SU-DHL-6 (cell line): ENCODE measurements around the gene ARPC5.

Source experiments
- H2AFZ ChIP-seq: fragments of 200-600 bp; sonication (generic); 2 replicates; pipeline ENCODE4 v1.6.1; 2014; ENCODE audit warnings: low read depth, mild to moderate bottlenecking, moderate library complexity, mixed read lengths, antibody characterized with exemption, low read length; ENCODE audit not compliant: severe bottlenecking
- H3F3A ChIP-seq: fragments of 200-600 bp; shearing (Covaris generic); 2 replicates; pipeline ENCODE4 v1.6.0; 2016; ENCODE audit warnings: antibody characterized with exemption, mild to moderate bottlenecking; ENCODE audit not compliant: insufficient read depth
- H3K27ac ChIP-seq: fragments of 200-600 bp; sonication (generic); 2 replicates; pipeline ENCODE4 v1.5.1; 2016; ENCODE audit warnings: low read depth, mild to moderate bottlenecking, low read length, moderate library complexity, mixed read lengths
- H3K27me3 ChIP-seq: fragments of 200-600 bp; sonication (generic), shearing (Covaris generic); 2 replicates; pipeline ENCODE4 v1.6.0; 2014; ENCODE audit warnings: mild to moderate bottlenecking, low read length
- H3K36me3 ChIP-seq: fragments of 200-600 bp; sonication (generic); 2 replicates; pipeline ENCODE4 v1.6.1; 2014; ENCODE audit warnings: mild to moderate bottlenecking, low read length, mixed read lengths
- H3K4me2 ChIP-seq: fragments of 300-600, 200-600 bp; shearing (Covaris generic), sonication (generic); 2 replicates; pipeline ENCODE4 v1.6.0; 2014; ENCODE audit warnings: low read length, low read depth, mild to moderate bottlenecking; ENCODE audit not compliant: poor library complexity, severe bottlenecking
- H3K4me3 ChIP-seq: fragments of 200-600 bp; sonication (generic); 2 replicates; pipeline ENCODE4 v1.5.1; 2014; ENCODE audit warnings: antibody characterized with exemption, low read length, mild to moderate bottlenecking, mixed read lengths; ENCODE audit not compliant: insufficient read depth, poor library complexity, severe bottlenecking
- H3K79me2 ChIP-seq: fragments of 200-600 bp; sonication (generic); 2 replicates; pipeline ENCODE4 v1.6.1; 2014; ENCODE audit warnings: mild to moderate bottlenecking, low read length, moderate library complexity; ENCODE audit not compliant: insufficient read depth
- H3K9ac ChIP-seq: fragments of 200-600 bp; sonication (generic); 2 replicates; pipeline ENCODE4 v1.7.0; 2014; ENCODE audit warnings: mild to moderate bottlenecking, low read length
- H3K9me2 ChIP-seq: fragments of 200-600 bp; sonication (generic); replicated peaks from 2 replicates; pipeline ENCODE4 v1.6.1; 2014; ENCODE audit warnings: low read length; ENCODE audit not compliant: insufficient read depth
- H3K9me3 ChIP-seq: fragments of 200-600 bp; sonication (generic); 2 replicates; pipeline ENCODE4 v1.6.1; 2014; ENCODE audit warnings: low read length, mixed read lengths; ENCODE audit not compliant: insufficient read depth
- H4K20me1 ChIP-seq: fragments of 200-600 bp; sonication (generic); 2 replicates; pipeline ENCODE4 v1.6.1; 2014; ENCODE audit warnings: low read depth, mild to moderate bottlenecking, antibody characterized with exemption, low read length, moderate library complexity, mixed read lengths
- CTCF ChIP-seq: fragments of 200-600 bp; sonication (generic); IDR thresholded peaks from one replicate; pipeline ENCODE4 v1.5.1; 2017; ENCODE audit warnings: antibody characterized with exemption, mild to moderate bottlenecking, low read length, moderate library complexity; ENCODE audit not compliant: insufficient read depth, poor library complexity, severe bottlenecking
- EZH2phosphoT487 ChIP-seq: fragments of 200-600 bp; sonication (generic), shearing (Covaris generic); conservative IDR thresholded peaks from 2 replicates; pipeline ENCODE4 v1.6.1; 2018; ENCODE audit warnings: mild to moderate bottlenecking, antibody characterized with exemption, low read length, moderate library complexity, mixed read lengths

ARPC5 gene

GRCh38 chr1:183653876-183654451 lies 18.4 kb upstream of the ARPC5 start:
- Histone ChIP-seq H3K36me3 (no peaks in the 10 kb centered on the region), H4K20me1 (no peaks in the 10 kb centered on the region), H3K27ac (no peak overlapping the region), H3K9ac (no peak overlapping the region), H3K27me3 (no peaks in the 10 kb centered on the region), H3K9me3 (no peaks in the 10 kb centered on the region), H3K79me2 (no peaks in the 10 kb centered on the region), H3K4me3 (no peak overlapping the region), H2AFZ (no peak overlapping the region), H3K4me2 (no peak overlapping the region), H3K9me2 (no peaks in the 10 kb centered on the region), H3F3A (no peaks in the 10 kb centered on the region)
- TF ChIP-seq CTCF = no peak
- no peak for TF ChIP-seq EZH2phosphoT487

GRCh38 chr1:183653462-183653794 lies 17.8 kb upstream of the ARPC5 start:
- no peaks in the 10 kb centered on the region for H3F3A ChIP-seq
- H2AFZ ChIP-seq = no peak overlapping the region
- H3K4me2 ChIP-seq = no peak overlapping the region
- H3K9me2 ChIP-seq = no peaks in the 10 kb centered on the region
- TF ChIP-seq CTCF (no peak), EZH2phosphoT487 (no peak)
- H3K36me3 ChIP-seq = no peaks in the 10 kb centered on the region
- no peaks in the 10 kb centered on the region for H3K79me2 ChIP-seq
- no peaks in the 10 kb centered on the region for H3K9me3 ChIP-seq
- no peaks in the 10 kb centered on the region for H3K27me3 ChIP-seq
- H4K20me1 ChIP-seq = no peaks in the 10 kb centered on the region
- H3K4me3 ChIP-seq = no peak overlapping the region
- no peak overlapping the region for H3K9ac ChIP-seq
- no peak overlapping the region for H3K27ac ChIP-seq

GRCh38 chr1:183652547-183653461 lies 17.2 kb upstream of the ARPC5 start, which contains the start of gene APOBEC4:
Gene APOBEC4 (minus strand): TSS chr1:183653316. CDS start chr1:183648781, 4,535 bp downstream.
- Histone ChIP-seq H4K20me1 (no peaks in the 10 kb centered on the region), H3K9ac (no peak within 1 kb of the TSS), H3F3A (no peaks in the 10 kb centered on the region), H3K4me2 (no peak within 1 kb of the TSS), H3K27me3 (no peaks in the 10 kb centered on the region), H3K9me2 (no peaks in the 10 kb centered on the region), H2AFZ (no peak within 1 kb of the TSS), H3K4me3 (no peak within 1 kb of the TSS), H3K79me2 (no peaks in the 10 kb centered on the region), H3K36me3 (no peaks in the 10 kb centered on the region), H3K9me3 (no peaks in the 10 kb centered on the region), H3K27ac (no peak within 1 kb of the TSS)
- no peak for TF ChIP-seq CTCF
- TF ChIP-seq EZH2phosphoT487 = no peak
